Vagina (tissue), 2 donors: ENCODE results near the gene KLHL2. TPM values are rescaled to one million over a fixed set of nuclear protein-coding genes. Genes with fewer than 3 reads are reported as not detected.

Experiments
- DNase-seq, 2 donors: peaks; one replicate each; pipeline ENCODE4 v3.0.0-alpha.2; 2017; ENCODE audit errors: extremely low spot score in 2 of 2
- H3K27ac ChIP-seq: fragments of 200-600 bp; sonication (generic); one replicate; pipeline ENCODE4 v1.5.1; 2019
- H3K27me3 ChIP-seq: fragments of 200-600 bp; sonication (generic); one replicate; pipeline ENCODE4 v1.5.1; 2019
- H3K36me3 ChIP-seq, 2 donors: fragments of 200-600 bp; sonication (generic); one replicate each; pipeline ENCODE4 v1.5.1; 2017 to 2019
- H3K4me1 ChIP-seq: fragments of 200-600 bp; sonication (generic); one replicate; pipeline ENCODE4 v1.5.1; 2019
- H3K4me3 ChIP-seq, 2 donors: fragments of 200-600 bp; sonication (generic); 1 replicate in 1 of 2; 2 replicates in 1 of 2; pipeline ENCODE4 v1.5.1; 2016 to 2019
- H3K9me3 ChIP-seq: fragments of 200-600 bp; sonication (generic); one replicate; pipeline ENCODE4 v1.5.1; 2019
- CTCF ChIP-seq, 3 experiments: fragments of 450-650 bp in 2 of 3; fragments of 200-600 bp in 1 of 3; sonication (generic) in 1 of 3; IDR thresholded peaks; one replicate each; pipeline ENCODE4 v1.5.1; 2017 to 2019; ENCODE audit warnings: antibody characterized with exemption in 3 of 3, mild to moderate bottlenecking in 2 of 3, moderate library complexity in 2 of 3
- POLR2A ChIP-seq, 2 donors: fragments of 450-650 bp; IDR thresholded peaks; one replicate each; pipeline ENCODE4 v1.6.1; 2017; ENCODE audit warnings: antibody characterized with exemption in 2 of 2, mild to moderate bottlenecking in 2 of 2, moderate library complexity in 2 of 2
- POLR2AphosphoS5 ChIP-seq, 2 donors: sonication (generic); formaldehyde crosslinking; IDR thresholded peaks; one replicate each; pipeline ENCODE4 v1.9.0; 2017; ENCODE audit warnings: antibody characterized with exemption in 2 of 2, mild to moderate bottlenecking in 2 of 2, low read depth in 1 of 2; ENCODE audit not compliant: insufficient read depth in 1 of 2
- intact Hi-C: fragments of 100-400 bp; cut with DNase I; formaldehyde crosslinking; loops from one replicate; pipeline ENCODE4 v1.15.1; 2023
- total RNA-seq: library from RNA; depleted of rRNA; stranded (reverse); fragments of >200 nt; gene quantifications from one replicate; pipeline ENCODE4 v1.2.3, GENCODE V29; 2016

The KLHL2 gene
- total RNA-seq, 1 donor from 2014 or later, result 29.5 TPM

- no peak for TF ChIP-seq POLR2A (IDR thresholded peaks at IDR 0.05)
- no peak for TF ChIP-seq POLR2AphosphoS5 (IDR thresholded peaks at IDR 0.05; ENCODE audit: insufficient read depth in 1 of 2, low read depth in 1 of 2)
- no peak for TF ChIP-seq CTCF (IDR thresholded peaks at IDR 0.05)
- H3K4me3 ChIP-seq, result no peak overlapping the region
- no peak for DNase-seq
- intact Hi-C loops, result no loop called here
- no peaks in the 10 kb centered on the region for H3K9me3 ChIP-seq
- H3K36me3 ChIP-seq, result peaks cover 0 to 17% of the 10 kb centered on the region in 2 donors
- no peaks in the 10 kb centered on the region for H3K27me3 ChIP-seq
- no peak overlapping the region for H3K27ac ChIP-seq
- H3K4me1 ChIP-seq, result no peaks in the 10 kb centered on the region
These were observed 136.2 kb downstream of the KLHL2 start for GRCh38 chr4:165343353-165344191.

DNA sequence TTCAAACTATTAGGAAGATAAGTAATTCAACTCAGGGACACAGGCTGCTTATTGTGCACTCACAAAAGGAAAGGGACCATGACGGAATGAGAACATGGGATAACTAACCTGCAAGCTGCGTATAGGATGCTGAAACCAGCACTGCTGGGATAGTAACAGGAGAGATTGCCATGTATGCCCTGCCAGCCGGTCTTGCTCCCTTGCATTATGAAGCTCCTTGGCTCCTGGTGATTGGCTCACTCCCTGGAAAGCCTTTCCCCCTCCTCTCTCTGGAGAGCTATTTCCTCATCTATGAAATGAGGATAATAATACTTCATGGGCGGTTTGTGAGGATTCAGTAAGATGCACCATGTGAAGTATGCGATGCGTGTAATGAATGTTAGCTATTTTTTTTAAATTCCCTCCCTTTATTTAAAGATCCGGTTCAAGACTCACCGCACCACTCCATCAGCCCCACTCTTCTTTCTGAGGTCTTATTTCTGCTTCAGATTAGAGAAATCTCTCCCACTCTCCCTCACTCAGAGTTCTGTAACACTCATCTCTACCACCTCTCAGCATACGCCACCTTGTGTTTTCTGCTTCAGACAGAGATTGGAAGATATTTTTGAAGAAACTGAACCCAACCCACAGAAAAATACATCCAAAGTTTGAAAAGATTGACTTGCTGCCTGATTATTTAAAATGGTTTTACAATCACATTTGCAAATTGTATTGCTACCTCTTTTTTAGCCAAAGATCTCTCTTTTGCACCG, 138.5 kb downstream of the KLHL2 start:
- Histone ChIP-seq H3K27ac (no peak overlapping the region), H3K36me3 (peaks cover 0 to 14% of the 10 kb centered on the region in 2 donors), H3K4me3 (no peak overlapping the region), H3K4me1 (no peaks in the 10 kb centered on the region), H3K27me3 (no peaks in the 10 kb centered on the region), H3K9me3 (no peaks in the 10 kb centered on the region)
- TF ChIP-seq POLR2A (IDR thresholded peaks at IDR 0.05) (no peak), CTCF (IDR thresholded peaks at IDR 0.05) (no peak), POLR2AphosphoS5 (IDR thresholded peaks at IDR 0.05; ENCODE audit: insufficient read depth in 1 of 2, low read depth in 1 of 2) (no peak)
- intact Hi-C loops, result no loop called here
- DNase-seq, result no peak

DNA sequence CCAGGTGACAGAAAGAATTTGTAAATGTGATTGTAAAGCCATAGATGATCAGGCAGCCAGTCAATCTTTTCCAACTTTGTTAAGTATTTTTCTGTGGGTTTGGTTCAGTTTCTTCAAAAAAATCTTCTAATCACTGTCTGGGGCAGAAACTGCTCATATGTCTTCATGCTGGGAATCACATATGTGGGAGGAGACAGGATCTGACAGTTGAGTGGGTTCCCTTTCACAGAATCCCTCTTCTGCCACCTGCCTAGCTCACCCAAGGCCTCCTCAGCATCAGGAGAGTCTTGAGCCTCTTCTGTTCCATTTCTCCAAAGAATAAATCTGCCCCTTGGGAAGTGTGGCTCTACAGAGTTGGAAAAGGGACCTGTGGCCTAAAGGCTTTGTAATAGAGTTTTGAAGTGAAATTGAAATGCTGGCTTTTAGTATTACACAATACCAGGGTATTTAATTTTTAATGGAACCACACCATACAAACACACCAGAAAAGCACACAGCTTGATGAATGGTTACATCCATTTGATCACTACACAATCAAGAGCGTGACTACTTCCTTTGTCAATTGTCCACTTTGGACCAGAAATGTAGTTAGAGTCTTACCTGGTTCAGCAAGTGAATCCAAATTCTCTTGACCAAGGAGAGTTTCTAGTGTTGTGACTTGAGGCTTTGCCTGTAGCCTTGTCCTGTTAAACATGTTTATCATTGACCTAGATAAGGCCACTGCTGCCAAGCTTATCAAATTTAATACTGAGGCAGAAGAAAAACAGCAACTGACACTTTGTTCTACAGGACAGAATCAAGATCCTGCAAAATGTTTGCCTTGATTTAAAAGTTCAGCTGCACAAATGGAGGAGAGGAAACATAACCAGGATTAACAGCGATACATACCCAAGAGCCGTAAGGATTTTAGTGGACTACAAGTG, 140.5 kb downstream of the KLHL2 start:
- intact Hi-C loops, result no loop called here
- Histone ChIP-seq H3K36me3 (peaks cover 0 to 4% of the 10 kb centered on the region in 2 donors), H3K4me3 (no peak overlapping the region), H3K27me3 (no peaks in the 10 kb centered on the region), H3K9me3 (no peaks in the 10 kb centered on the region), H3K4me1 (no peaks in the 10 kb centered on the region), H3K27ac (no peak overlapping the region)
- DNase-seq, result no peak
- no peak for TF ChIP-seq POLR2A (IDR thresholded peaks at IDR 0.05)
- no peak for TF ChIP-seq CTCF (IDR thresholded peaks at IDR 0.05)
- TF ChIP-seq POLR2AphosphoS5 (IDR thresholded peaks at IDR 0.05; ENCODE audit: insufficient read depth in 1 of 2, low read depth in 1 of 2), result no peak

- DNase-seq, result no peak
- Histone ChIP-seq H3K27ac (no peak overlapping the region), H3K9me3 (no peaks in the 10 kb centered on the region), H3K27me3 (no peaks in the 10 kb centered on the region), H3K36me3 (no peaks in the 10 kb centered on the region), H3K4me3 (no peak overlapping the region), H3K4me1 (no peaks in the 10 kb centered on the region)
- TF ChIP-seq POLR2A (IDR thresholded peaks at IDR 0.05), result no peak
- TF ChIP-seq POLR2AphosphoS5 (IDR thresholded peaks at IDR 0.05; ENCODE audit: insufficient read depth in 1 of 2, low read depth in 1 of 2), result no peak
- TF ChIP-seq CTCF (IDR thresholded peaks at IDR 0.05), result no peak
- intact Hi-C loops, result no loop called here
These were observed 144.2 kb downstream of the KLHL2 start for GRCh38 chr4:165351359-165352130.
